NCI-H2171 treated with DMSO at 0.1 percent for 48 hours (cell line): Measurements from ENCODE around the gene KAT8.

ENCODE experiments used
- DNase-seq: peaks from one replicate; lab custom pipeline; 2025; lab: John Stamatoyannopoulos, UW

The KAT8 gene

DNA sequence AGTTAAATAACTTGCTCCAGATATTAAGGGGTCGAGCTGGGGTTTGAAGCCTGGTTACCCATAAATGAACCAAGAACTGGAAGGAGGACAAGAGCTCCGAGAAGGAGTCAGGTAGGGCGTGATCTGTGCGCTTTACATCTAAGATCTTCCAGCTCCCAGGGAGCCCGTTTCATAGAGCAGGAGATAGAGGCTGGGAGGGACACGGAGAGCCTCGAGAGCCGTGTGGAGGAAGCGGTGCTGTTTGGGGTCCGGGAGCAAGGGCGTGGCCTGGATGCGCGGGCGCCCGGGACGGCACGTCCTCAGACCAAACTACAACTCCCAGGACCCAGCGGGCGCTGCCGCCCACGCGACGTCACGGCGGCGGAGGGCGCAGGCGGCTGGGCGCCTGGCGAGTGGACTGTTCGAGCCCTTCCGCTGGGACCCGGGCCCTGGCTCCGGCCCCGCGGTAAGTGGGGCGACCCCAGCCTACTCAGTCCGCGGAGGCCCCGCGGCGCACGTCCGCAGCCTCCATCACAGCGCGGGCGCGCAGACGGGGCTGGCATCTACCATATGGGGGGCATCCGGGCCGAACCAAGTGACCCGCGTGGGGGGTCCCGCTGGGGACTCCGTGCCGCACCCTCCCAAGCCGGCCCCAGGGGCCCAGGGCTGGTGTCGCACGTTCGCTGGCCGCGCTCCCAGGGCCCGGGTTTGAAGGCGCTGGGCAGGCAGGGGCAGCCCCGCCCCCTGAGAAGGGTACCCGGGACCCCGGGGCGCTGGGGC lies 9.2 kb upstream of the KAT8 start, which contains the start of gene BCKDK:
Gene BCKDK, plus strand, starts transcription at position 352 of the 759 bp plus-strand sequence. CDS start 838 bp downstream, outside the sequence.
- peak; percentile 71 for DNase-seq

DNA sequence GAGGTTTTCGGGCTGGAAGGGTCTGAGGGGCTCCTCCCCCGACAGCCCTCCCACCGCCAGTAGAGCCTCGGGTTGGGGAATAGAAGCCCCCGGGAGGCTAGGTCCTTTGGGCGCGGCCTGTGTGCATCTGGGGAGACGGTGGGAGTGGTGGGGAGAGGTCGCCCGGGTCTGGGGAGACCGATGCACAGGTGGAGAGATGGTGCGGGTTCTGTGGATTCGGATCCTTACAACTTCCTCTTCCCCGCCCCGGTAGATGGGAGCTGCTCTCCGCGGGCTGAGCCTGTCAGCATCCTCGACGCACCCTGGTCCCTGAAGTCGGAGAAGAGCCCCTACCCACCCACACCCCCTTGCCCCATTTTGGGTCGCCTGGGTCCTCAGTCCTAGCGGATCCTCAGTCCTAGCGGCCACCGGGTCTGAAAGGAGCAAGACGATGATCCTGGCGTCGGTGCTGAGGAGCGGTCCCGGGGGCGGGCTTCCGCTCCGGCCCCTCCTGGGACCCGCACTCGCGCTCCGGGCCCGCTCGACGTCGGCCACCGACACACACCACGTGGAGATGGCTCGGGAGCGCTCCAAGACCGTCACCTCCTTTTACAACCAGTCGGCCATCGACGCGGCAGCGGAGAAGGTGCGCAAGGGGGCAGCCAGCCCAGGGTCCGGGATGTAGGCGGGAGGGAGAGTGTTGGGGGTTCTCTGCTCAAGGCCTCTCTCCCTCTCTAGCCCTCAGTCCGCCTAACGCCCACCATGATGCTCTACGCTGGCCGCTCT lies 8.5 kb upstream of the KAT8 start:
- no peak for DNase-seq

DNA sequence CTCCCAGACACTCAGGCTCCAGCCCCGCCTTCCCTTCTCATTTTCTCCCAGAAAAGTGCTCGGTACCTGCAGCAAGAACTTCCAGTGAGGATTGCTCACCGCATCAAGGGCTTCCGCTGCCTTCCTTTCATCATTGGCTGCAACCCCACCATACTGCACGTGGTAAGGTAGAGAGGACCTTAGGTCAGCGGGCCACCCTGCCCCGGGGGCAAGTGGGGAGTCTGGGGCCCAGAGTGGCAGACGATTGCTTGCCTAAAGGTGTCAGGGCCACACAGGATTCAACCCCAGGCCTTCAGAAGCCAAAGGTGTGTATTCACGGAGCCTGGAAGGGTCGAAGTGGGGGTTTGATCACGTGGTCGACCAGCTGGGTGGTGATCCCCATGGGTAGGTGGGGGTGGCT lies 7.8 kb upstream of the KAT8 start:
- DNase-seq, result no peak

DNA sequence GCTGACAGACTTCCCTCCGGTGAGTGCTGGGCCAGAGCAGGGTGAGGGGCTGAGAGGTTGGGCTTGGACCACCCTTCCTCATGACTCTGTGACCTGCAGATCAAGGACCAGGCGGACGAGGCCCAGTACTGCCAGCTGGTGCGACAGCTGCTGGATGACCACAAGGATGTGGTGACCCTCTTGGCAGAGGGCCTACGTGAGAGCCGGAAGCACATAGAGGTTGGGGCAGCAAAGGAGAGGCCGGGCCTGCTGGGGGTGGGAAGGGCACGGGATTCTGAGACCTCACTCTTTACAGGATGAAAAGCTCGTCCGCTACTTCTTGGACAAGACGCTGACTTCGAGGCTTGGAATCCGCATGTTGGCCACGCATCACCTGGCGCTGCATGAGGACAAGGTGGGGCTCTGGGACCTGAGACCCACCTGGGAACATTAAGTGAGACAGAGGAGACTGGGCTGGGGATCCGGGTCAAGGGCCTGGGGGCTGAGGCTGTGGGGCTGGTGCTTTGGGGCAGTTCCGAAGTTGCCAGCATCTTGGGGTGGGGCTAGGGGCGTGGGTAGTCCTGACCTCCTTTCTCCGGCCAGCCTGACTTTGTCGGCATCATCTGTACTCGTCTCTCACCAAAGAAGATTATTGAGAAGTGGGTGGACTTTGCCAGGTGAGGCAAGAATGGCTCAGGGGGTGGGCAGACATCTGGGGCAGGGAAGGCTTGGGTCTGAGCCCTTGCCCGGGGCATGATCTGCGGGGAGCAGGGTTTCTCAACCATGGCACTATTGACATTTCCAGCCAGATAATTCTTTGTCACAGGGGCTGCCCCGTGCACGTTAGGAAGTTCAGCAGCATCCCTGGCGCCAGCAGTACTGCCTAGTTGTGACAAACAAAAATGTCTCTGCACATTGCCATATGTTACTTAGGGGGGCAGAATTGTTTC lies 7.1 kb upstream of the KAT8 start:
- no peak for DNase-seq

DNA sequence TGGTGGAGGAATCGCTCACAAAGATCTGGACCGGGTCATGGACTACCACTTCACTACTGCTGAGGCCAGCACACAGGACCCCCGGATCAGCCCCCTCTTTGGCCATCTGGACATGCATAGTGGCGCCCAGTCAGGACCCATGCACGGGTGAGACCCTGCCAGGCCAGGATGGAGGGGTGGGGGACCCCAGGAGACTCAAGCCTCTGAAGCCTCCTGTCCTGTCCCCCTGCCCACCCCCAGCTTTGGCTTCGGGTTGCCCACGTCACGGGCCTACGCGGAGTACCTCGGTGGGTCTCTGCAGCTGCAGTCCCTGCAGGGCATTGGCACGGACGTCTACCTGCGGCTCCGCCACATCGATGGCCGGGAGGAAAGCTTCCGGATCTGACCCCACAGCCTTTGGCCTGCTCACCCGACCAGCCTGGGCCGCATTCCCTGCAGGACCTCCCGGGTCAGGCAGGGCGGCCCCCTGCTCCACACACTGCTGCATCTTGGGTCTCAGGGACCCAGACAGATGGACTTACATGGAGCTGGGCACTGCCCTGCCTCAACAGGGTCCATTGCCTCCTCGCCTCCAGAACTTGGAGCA lies 5.5 kb upstream of the KAT8 start:
- no peak for DNase-seq

DNA sequence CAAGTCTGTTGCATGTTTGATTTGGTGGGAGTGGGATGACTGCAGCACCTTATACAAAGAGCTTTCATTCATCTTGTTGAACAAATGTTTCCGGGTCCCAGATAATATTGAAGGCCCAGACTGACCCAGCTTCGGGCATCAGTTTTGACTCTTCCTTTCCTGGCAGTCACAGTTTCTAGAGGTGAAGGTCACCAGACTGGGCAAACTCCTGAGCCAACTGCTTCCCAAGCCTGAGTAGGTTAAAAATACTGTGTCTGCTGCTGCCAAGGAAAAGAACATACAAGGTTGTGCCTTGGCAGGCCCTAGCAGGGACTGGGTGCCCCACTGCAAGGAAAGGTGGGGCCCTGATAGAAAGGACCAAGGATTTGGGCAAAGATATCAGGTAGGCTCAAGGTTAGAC lies 4.8 kb upstream of the KAT8 start:
- DNase-seq, result no peak

DNA sequence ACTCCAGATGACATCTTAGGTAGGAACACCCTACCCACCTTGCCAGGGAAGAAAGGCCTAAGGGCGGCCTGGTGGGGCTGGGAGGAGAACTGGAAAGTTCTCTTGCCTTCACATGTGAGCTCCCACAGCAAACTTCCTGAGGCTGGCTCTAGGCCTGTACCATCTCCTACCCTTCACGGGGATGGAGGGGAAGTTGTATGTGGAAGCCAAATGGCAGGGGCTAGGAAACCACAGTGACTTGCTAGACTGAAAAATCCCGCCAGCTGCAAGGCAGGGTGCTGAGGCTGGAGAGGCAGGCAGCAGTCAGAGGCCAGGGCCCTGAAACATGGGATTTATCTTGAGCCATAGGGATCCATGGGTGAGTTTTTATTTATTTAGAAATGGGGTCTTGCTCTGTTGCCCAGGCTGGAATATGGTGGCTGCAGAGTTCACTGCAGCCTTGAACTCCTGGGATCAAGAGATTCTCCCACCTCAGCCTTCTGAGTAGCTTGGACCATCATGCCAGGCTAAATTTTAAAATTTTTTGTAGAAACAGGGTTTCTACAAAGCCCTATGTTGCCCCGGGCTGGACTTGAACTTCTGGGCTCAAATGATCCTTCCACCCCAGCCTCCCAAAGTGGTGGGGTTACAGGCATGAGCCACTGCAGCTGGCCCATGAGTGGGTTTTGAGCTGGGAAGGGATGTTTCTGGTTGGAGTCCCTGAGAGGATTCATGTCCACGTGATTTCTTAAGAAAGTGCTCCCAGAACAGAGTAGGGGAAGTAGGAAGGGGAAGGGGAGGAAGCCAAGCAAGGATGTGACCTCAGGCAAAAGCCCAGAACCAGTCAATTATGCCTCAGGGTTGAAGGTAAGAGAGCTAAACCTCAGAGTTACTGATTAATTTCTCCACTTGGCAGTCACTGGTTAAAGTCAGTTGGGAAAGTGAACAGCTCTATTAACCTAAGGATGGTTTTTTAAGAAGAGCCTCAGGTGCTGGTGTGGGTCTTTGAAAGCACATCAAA lies 4.0 kb upstream of the KAT8 start:
- no peak for DNase-seq

DNA sequence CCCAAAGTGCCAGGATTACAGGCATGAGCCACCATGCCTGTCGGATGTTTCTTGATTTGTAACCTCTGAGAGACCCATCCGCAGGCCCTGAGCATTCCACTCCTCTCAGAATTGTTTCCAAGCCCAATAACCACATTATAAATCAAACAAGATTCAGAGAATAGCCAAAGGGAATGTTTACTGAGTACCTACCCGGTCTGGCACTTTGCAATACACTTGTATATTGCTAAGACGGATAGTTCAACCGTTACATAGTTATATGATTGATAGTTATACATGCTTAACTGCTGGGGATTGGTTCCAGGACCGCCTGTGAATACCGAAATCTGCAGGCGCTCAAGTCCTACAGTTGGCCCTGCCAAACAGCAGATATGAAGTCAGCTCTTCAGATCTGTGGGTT lies 3.0 kb upstream of the KAT8 start:
- no peak for DNase-seq

DNA sequence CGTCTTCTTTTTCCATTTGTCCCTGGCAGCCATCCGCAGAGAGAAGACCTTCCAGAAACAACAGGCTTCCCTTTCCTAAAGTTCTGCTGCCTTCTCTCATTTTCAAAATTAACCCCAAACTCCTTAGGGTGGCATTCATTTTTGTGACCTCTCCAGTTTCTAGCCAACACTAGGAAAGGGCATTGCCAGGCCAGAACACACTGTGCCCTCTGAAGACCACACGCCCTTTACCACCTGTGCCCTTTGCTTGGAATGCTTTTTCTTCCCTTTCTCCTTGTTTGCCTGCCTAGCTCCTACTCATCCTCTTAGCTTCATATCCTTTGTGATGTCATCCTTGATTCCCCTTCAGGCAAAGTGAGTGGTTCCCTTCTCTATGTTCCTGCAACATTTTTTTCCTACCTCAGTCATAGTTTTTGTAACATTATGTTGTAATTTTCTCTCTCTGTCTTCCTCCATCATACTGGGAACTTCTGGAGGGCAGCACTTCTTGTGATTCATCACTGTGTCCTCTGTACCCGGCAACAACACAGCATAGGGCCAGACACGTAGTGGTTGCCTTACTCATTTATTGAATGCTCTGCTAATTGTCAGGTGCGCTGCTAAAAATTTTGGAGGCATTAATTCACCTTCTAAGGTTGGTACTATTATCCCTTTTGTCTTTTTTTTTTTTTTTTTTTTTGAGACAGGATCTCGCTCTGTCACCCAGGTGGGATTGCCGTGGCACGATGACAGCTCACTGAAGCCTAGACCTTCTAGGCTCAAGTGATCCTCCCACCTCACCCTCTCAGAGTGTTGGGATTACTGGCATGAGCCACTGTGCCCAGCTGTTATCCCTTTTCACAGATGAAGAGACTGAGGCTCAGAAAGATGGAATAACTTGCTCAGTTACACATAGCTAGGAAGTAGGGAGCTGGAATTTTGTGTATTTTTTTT lies 1.0 kb downstream of the KAT8 start:
- DNase-seq, result no peak

DNA sequence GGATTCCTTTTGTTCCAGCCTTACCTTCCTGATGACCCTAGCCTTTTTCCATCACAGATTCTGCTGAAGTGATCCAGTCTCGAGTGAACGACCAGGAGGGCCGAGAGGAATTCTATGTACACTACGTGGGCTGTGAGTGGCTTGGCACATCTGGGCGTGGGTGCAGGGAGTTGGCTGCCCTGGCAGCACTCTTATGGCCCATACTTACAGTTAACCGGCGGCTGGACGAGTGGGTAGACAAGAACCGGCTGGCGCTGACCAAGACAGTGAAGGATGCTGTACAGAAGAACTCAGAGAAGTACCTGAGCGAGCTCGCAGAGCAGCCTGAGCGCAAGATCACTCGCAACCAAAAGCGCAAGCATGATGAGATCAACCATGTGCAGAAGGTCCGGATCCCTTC lies 2.7 kb downstream of the KAT8 start:
- no peak for DNase-seq

DNA sequence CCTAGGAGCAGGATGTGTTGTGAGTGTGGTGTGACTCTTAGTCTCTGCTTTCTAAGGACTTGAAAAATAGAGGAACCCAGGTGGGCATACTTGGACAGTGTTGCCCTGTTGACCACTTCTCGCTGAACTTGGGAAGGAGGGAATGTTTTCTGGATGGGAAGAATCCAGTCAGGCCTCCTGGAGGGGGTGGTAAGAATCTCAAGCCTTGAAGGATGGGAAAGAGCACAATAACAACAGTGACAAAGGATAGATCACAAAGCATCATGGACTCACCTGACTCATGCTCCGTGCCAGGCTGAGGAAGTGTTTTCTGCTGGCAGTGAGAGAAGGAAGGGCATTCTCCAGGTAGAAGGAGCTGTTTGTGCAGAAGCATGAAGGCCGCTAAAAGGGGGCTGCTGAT lies 8.4 kb downstream of the KAT8 start:
- no peak for DNase-seq

DNA sequence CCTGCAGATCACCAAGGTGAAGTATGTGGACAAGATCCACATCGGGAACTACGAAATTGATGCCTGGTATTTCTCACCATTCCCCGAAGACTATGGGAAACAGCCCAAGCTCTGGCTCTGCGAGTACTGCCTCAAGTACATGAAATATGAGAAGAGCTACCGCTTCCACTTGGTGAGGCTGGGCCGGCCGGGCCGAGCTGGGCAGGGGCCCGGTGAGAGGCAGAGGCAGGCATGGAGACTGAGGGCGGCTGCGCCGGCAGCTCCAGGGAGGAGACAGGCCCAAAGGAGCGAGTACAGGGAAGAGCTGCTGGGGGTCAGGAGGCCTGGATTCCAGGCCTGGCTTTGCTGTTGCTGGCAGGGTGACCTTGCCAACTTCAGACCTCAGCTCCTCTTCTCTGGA lies 9.7 kb downstream of the KAT8 start:
- no peak for DNase-seq

DNA sequence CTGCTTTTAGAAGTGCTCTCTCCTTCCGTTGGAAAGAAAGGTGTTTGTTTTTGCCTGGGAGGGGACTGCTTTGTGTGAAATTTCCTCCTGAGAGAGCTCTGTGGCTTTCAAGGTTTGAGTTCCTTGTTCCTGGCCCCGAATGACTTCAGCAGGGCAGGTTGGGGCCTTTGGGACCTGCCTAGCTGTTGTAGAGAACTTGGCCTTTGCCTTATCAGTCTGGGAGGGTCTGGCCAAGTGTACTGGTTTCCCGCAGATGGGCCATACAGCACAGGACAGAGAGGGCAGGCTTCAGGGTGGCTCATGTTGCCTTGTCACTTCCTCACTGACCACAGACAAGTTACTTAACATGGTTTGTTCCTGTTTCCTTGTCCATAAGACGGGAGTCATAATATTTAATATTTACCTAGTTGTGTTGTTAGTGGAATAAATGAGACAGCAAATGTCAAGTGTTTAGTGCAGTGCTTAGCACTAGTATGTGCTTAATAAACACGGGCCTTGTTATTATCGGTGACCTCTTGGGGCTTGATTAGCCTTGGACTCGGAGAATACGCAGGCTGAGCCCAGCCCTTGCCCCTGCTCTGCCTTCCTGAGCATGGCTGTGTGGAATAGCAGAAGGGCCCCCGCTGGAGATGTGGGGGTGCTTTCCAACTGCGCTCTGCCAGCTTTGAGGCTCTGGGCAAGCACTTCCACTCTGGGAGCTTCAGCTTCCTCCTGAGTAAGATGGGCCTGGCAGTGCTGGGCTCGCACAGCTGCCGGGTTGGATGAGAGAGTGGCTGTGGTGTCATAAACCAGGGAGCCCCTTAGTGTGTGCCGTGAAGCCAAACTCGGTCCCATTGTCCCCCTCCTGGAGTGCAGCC lies 11.5 kb downstream of the KAT8 start:
- DNase-seq, result no peak

DNA sequence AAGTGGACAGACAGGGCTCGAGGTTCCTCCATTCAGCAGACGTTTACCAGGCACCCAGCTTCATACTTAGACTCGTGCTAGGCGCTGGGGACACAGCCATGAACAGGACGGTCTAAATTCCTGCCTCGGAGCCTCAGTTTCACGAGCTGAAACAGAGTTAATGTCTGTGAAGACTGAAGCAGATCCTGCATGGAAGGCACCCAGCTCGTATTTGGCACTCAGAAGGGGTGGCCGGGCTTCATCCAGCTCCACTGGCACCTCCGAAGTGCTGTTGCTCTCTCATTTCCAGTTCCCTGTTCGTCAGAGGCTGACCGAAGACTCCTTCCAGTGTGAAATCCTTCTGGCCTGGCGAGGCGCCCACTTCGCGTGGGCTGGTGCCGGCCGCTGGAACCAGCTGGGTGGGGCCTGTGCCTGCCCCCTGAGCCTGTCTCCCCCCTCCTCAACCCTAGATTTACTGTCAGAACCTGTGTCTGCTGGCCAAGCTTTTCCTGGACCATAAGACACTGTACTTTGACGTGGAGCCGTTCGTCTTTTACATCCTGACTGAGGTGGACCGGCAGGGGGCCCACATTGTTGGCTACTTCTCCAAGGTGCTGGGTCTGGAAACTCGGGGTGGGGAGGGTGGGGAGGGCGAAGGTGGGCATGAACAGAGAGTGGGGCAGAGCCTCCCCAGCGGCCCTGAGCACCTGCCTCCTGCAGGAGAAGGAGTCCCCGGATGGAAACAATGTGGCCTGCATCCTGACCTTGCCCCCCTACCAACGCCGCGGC lies 12.3 kb downstream of the KAT8 start:
- no peak for DNase-seq

DNA sequence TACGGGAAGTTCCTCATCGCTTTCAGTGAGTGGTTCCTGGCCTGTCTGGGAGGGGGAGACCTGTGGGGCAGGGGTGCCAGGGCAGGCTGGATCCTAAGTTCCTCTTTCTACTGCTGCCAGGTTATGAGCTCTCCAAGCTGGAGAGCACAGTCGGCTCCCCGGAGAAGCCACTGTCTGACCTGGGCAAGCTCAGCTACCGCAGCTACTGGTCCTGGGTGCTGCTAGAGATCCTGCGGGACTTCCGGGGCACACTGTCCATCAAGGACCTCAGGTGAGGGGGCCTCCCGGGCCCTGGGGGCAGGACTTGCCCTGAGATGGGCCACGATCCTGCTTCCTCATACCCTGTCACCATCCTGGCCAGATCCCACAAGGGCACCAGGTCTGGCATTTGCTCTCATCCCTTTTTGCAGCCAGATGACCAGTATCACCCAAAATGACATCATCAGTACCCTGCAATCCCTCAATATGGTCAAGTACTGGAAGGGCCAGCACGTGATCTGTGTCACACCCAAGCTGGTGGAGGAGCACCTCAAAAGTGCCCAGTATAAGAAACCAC lies 12.9 kb downstream of the KAT8 start:
- DNase-seq, result no peak

DNA sequence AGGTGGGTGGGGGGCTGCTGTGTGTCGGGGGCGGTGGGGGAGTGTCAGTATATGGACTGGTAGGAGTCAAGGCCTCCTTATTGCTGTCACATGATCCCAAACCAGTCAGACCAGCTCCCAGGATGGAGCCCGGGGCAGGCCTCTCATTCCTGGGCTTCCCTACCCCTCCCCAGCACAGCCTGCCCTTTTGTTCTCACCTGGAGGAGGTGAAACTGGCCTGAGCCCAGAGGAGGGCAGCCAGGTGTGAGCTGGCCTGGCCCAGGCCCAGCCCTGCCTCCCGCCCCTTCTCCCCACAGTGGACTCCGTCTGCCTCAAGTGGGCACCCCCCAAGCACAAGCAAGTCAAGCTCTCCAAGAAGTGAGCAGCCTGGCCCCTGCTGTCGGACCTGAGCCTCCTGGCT lies 13.4 kb downstream of the KAT8 start:
- no peak for DNase-seq

DNA sequence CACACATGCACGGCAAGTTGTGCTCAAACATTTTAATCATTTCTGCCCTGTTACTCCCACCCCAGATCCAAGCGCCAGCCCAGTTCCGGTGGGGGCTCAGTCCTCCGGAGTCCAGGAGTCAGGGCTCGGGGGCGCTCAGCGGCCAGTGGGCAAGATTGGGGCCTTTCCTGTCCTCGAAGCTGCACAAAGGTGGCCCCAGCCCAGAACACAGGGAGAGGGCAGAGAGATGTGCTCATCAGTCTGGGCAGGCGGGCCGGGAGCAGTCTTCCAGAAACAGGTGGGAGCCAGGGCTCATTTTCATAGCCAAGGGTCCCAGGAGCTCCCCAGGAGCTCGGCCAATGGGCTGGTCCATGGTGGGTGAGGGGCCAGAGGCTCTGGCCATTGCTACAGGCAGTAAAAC lies 14.0 kb downstream of the KAT8 start:
- no peak for DNase-seq

DNA sequence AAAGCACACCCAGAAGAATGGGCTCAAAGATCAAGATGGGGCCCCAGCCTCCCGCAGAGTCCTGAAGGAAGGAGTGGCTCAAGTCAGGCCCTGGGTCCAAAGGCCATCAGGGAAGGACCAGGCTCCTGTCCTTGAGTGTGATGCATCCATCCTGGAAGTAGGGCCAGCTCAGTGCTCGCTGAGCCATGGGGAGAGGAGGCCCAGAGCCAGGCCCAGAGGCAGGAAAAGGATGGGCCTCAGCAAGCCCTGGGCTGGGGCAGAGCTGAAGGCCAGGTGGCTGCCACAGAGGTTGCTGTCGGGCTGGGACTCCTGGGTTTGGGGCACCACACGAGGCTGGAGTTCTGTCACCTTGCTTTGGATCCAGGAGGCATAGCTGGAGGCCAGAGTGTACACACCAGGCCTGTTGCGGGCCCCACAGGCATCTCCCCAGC lies 14.4 kb downstream of the KAT8 start:
- DNase-seq, result no peak
